AG09309 (cell line): ENCODE measurements around the gene TMEM235.

Experiments
- DNase-seq: peaks from one replicate; pipeline ENCODE4 v3.0.0-alpha.2; 2010; ENCODE audit warnings: low read depth
- H3K4me3 ChIP-seq: 2 replicates; pipeline ENCODE4 v1.5.1; 2011; ENCODE audit warnings: mild to moderate bottlenecking, low read depth, low read length, moderate library complexity; ENCODE audit not compliant: control insufficient read depth
- TF ChIP-seq, protein P1 (sequence below): IDR thresholded peaks from 2 replicates; pipeline ENCODE4 v1.5.1; 2011; ENCODE audit warnings: mild to moderate bottlenecking, low read depth, low read length, inconsistent platforms; ENCODE audit not compliant: insufficient read depth, control insufficient read depth; ENCODE audit errors: missing control alignments

The TMEM235 gene

DNA sequence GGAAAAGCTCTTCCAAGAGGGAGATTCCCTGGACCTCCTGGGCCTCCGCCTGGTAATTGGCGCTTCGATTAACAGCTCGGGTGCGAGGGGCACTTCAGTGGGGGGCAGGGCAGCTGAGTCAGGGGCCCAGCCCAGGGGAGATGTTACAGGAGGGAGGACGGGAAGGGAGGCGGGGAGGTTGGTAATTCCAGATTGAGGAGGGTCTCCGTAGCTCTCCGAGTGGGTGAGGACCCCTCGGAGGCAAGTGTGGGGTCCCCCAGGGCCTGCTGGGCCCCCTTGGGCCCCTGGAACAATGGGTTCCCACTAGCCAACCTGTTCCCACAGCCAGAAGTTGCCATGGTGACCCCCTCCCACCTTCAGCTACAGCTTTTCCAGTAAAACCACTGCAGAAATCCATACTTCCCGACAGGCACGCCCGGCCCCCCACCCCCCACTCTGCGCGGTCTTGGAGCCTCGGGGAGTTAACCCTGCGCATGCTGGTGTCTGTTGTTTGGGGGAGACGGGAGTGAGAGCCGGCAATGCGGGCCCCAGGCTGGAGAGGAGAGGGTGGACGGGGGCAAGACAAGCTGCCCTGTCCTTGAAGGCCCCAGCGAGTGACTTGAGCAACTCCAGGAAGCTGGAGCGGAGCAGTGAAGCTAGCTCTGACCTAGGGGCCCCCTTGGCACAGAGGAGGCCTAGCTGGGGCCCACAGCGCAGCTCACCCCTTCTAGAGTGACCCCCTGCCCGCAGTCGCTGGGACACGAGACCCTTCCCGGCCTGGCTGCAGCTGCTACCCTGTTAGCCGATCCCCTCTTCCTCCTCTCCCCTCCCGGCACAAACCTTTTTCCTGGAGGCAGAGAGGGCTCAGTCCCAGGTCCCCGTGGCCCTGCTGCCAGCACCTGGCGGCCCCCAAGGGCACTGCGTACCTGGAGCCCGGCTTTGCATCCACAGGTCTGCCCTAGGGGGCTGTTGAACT lies 37.8 kb downstream of the TMEM235 start:
- TF ChIP-seq, protein P1, sequence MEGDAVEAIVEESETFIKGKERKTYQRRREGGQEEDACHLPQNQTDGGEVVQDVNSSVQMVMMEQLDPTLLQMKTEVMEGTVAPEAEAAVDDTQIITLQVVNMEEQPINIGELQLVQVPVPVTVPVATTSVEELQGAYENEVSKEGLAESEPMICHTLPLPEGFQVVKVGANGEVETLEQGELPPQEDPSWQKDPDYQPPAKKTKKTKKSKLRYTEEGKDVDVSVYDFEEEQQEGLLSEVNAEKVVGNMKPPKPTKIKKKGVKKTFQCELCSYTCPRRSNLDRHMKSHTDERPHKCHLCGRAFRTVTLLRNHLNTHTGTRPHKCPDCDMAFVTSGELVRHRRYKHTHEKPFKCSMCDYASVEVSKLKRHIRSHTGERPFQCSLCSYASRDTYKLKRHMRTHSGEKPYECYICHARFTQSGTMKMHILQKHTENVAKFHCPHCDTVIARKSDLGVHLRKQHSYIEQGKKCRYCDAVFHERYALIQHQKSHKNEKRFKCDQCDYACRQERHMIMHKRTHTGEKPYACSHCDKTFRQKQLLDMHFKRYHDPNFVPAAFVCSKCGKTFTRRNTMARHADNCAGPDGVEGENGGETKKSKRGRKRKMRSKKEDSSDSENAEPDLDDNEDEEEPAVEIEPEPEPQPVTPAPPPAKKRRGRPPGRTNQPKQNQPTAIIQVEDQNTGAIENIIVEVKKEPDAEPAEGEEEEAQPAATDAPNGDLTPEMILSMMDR: no peak
- no peak overlapping the region for H3K4me3 ChIP-seq
- DNase-seq: no peak

DNA sequence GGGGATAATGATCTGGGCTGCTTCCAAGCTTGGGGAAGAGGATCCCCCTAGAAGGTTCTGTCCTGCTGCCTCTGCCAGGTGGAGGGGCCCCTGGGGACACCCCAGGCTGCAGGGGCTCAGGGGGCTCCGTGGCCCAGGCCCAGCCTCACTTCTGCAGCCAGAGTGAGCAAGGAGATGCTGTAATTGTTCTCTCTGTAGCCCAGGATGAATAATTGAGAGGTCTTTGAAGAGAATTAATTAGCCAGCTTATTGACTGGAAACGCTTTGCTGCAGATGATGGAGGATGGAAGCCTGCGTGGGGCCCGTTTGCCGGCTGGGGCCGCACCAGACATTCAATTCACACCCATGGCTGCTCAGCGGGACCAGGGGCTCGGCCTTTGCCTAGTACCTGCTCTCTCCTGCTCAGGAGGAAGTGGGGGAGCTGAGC lies 38.5 kb downstream of the TMEM235 start:
- DNase-seq: no peak
- H3K4me3 ChIP-seq: no peak overlapping the region
- TF ChIP-seq, protein P1: no peak

DNA sequence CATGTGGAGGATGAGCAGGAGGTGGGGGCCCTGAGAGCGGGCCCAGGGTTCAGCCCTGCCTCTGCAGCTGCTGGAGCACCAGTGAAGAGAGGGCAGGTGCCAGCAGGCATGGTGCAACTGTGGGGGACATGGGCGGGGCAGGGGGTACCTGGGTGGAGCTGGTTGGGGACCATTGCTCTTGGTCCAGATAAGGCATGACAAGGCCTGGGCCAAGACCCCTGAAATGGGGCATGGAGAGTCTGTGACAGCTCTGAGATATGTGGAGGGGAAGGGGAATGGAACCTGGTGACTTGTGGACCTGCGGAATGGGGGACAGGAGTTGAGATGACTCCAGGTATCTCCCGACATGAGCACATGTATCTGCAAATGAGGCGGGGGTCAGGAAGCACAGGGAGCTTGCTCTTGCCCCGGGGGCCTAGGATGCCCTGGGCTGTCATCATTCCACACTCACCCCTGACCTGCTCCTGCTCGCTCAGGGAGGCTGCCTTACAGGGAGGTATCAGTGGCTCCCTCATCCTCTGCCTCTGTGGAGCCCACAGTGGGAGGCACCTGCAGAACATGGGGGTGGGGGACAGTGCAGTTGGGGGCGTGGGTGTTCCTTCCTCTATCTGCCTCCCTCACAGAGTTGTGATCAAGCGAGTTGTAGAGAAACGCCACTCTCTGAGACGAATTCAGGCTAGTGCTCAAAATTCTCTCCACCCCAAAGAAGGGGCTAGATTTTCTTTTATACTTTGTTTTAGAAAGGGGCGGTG lies 40.2 kb downstream of the TMEM235 start:
- DNase-seq: no peak
- TF ChIP-seq, protein P1: no peak
- H3K4me3 ChIP-seq: no peak overlapping the region

DNA sequence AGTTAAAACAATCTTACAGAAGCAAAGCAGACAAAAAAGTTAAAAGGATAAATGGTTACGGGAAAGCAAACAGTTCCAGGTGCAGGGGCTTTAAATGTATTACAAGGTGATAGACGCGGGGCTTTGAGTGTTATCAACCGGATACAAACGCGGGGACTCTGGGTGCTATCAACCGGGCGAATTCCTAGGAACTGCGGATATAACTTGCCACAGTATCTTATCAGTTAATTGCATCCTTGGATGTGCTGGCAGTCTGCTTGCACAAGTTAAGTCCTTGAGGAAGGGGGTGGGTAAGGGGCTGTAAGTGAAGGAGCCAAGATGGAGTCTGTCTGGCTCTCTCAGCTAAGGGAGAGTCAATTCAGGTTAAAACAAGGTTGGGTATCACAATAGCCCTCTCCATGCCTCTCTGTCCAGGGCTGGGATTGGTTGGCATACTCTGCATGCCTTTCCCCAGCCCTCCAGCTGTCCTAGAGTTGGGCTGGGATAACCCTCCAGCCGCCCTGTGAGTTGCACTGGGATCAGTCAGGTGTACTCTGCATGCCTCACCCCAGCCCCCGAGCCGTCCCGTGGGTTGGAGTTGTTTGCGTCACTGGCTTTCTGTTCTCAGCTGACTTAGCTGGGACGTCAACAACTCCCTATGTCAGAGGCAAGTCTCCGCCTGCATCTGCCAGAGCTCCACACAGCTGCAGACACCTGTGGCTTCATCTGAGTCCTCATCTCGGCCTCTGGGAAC lies 40.9 kb downstream of the TMEM235 start:
- TF ChIP-seq, protein P1: no peak
- H3K4me3 ChIP-seq: no peak overlapping the region
- DNase-seq: no peak

DNA sequence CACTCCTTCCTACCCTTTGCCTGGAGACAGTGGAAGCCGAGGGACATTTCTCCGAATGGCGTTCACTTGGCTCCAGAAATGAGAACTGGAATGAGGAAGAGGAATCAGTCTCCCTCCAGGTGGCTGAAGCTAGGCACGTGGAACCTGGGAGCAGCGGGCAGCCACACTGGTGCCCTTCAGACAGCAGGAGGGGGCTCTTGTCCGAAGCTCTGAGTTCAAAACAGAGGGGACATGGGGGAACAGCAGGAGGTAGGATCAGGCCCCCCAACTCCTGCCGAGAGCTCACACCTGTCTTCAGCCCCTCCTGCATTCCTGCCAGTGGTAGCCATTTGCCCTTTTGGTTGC lies 41.5 kb downstream of the TMEM235 start:
- no peak overlapping the region for H3K4me3 ChIP-seq
- TF ChIP-seq, protein P1: no peak
- no peak for DNase-seq

DNA sequence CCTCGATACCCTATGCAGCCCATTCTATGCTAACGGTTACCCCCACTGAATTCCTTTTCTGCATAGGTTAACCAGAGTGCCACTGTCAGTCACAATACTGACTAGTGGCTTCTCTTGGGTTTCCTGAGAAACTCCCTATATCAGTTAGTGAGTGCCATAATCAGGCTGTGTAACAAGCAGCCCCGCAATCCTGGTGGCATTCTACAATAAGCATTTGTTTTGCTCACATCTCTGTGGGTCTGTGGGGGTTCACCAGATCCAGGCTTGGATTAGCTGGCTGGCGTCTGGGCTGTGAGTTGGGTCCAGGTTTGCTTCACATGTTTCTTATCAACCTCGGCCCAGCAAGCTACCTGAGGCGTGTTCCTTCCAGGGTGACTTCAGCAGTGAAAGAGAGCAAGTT lies 42.4 kb downstream of the TMEM235 start:
- TF ChIP-seq, protein P1: no peak
- H3K4me3 ChIP-seq: no peak overlapping the region
- no peak for DNase-seq
